Amniotic epithelial cell (primary cell): ENCODE data around the gene INTU.
"Not testable (repeated sequence)": the region's sequence is repeated elsewhere in the genome, so short reads cannot be mapped to it uniquely, and the experiment has no call there.

Experiments
- DNase-seq: peaks from one replicate; pipeline ENCODE4 v3.0.0-alpha.2; 2010; ENCODE audit warnings: low read depth

Gene INTU

GRCh38 chr4:127643791-127644190, 11.0 kb downstream of the INTU start:
- peak; percentile 71 for DNase-seq

DNA sequence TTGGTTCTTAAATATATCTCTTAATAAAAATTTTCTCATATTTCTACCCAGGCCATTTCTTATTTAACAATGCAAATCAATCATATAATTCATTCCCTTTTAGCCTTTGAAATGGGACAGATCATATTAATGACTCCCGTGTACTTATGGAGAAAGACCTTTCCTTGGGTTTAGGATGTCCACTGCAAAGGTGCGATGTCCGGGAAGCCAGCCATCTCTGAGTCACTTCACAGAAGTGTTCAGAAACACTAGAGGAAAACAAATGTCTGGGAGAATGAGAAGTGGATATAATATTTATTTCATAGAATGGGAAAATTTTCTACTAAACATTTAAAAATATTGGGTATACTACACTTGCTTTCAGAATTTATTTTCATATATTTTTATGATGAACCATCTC, 15.3 kb downstream of the INTU start:
- no peak for DNase-seq

GRCh38 chr4:127655590-127655989, 22.8 kb downstream of the INTU start:
- DNase-seq: not testable (repeated sequence)

DNA sequence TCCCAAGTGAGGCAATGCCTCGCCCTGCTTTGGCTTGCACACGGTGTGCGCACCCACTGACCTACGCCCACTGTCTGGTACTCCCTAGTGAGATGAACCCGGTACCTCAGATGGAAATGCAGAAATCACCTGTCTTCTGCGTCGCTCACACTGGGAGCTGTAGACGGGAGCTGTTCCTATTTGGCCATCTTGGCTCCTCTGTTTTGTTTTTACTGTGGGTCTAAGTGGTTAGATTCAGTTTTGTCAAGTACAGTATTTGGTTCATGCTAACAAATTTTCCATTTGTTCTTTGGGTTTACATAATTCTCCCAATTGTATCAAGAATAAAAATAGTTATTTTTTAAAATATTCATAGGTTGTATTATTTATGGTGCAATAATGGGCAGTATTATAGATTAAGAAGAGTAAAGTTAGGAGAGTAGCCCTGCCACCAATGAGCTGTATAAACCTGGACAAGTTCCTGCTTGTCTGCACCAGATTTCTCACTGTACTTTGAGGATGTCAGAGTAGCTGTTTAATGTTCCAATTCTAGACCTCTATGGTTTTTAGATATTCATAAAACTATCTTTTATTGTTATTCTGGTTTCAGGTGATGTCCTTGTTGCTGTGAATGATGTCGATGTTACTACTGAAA, 23.4 kb downstream of the INTU start:
- DNase-seq: no peak

GRCh38 chr4:127660284-127660885, 27.6 kb downstream of the INTU start:
- DNase-seq: no peak

GRCh38 chr4:127667116-127667515, 34.4 kb downstream of the INTU start:
- no peak for DNase-seq

DNA sequence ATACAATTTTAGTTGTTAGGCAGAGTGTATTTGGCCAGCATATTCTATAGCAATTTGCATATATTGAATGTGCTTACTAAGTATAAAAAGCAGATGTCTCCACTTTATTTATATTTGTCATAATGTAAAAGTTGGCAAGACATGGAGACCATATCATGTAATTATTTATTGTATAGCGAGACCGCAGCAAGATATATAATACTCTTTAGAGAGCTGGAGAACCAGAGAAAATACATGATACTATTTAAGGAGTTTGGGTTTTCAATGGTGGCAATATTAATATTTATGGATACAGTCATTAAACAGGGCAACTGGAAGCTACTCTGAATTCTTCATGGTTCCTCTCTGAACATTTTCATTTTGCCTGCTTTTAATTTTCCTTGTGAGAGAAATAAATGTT, 35.0 kb downstream of the INTU start:
- DNase-seq: no peak

- no peak for DNase-seq
These were observed 36.0 kb downstream of the INTU start for GRCh38 chr4:127668770-127669169.

- DNase-seq: no peak
These were observed 36.9 kb downstream of the INTU start for GRCh38 chr4:127669691-127670090.

- no peak for DNase-seq
These were observed 39.4 kb downstream of the INTU start for GRCh38 chr4:127672111-127672510.

DNA sequence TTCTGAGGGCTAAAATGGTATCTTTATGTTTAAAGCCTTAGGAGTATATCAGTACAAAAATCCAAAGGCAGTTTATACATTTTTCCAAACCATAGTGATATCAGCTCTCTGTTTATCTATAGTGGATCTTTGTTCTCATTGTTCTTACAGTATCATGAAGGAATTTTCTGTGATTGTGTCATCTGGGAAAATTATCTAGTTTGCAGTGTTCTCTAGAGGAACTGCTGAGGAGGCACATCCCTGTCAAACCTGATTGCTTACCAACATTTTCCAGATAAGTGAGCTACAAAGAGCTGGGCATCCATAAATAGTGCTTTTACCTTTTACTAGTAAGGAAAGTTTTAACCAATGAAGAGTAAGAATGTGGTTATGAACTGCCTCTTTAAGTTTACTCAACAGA, 52.5 kb downstream of the INTU start:
- peak; percentile 79 for DNase-seq

DNA sequence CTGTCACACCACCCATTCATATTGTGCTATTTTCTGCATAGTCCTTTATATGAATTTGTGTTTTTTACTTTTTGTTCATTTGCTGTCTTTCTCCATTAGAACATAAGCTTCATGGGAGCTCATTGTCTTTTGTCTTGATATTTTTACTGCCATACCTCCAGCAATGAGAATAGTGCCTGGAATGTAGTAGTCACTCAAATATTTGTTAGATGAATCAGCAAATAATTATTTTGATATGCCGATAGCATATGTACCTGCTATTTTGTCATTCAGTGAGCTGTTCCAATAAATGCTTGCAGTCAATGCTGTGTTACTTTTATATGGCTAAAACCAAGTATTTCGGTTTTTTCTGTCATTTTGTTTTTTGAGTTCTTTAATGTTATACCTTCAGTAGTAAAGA, 53.9 kb downstream of the INTU start:
- no peak for DNase-seq

- DNase-seq: no peak
These were observed 54.8 kb downstream of the INTU start for GRCh38 chr4:127687580-127687979.

DNA sequence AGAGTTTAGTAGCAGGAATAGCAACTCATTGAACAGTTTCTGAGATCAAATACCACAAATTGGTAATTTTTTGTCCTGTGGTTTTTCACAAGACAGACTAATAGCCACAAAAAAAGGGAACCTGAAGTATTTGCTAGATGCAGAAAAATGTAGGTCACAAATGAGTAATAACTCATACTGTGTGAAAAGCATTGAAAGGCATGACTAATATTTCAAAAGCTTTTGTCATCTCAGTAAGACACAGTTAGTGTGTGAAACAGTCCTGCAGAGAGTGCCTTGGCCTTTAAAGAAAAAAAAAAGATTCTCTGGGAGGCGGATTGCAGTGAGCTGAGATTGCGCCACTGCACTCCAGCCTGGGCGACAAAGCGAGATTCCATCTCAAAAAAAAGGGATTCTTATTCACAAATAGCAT, 66.0 kb downstream of the INTU start:
- DNase-seq: peak; percentile 79

DNA sequence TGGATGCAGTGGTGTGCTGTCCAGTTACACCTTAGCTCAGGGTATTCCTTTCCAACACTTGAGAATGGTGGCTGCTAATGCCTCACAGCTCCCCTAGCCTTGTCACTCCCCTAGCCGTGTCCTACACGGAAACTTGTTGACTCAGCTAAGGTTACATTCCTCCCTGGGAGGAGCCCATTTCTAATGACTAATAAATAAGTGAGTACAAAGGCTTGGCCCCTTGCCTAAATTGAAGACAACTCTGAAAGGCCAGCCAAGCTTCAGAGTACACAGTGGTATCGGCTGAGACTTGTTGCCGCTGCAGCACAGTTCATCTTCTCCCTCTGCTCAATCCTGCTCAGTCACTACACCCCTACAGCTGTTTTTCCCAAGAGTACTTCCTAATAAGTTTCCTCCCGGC, 76.2 kb downstream of the INTU start:
- peak; percentile 66 for DNase-seq

- no peak for DNase-seq
These were observed 76.7 kb downstream of the INTU start for GRCh38 chr4:127709456-127709855.

DNA sequence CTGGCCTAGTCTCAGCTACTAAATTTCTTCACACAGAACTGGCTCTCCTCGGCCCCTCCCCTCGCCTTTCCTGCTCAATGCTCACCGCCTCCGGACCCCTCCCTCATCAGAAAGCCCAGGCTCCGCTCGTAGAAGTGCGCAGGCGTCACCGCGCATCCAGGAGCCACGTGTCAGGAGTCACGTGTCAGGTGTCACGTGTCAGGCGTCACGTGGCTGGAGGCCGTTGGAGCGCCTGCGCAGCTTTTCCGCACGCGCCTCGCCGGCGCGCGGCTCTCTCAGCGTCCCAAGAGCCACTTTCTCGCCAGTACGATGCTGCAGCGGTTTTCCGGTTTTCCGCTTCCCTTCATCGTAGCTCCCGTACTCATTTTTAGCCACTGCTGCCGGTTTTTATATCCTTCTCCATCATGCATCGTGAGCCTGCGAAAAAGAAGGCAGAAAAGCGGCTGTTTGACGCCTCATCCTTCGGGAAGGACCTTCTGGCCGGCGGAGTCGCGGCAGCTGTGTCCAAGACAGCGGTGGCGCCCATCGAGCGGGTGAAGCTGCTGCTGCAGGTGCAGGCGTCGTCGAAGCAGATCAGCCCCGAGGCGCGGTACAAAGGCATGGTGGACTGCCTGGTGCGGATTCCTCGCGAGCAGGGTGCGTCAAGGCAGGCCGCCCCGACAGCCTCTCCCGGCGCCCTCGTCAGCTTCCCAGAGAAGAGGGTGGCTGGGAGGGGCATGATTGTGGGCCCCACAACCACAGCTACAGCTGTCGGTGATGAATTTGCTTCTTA, 97.6 kb downstream of the INTU start, which contains the start of gene SLC25A31:
Gene SLC25A31 (plus strand): TSS at position 259 of the 772 bp plus-strand sequence. CDS start 146 bp downstream, at position 405.
- no peak for DNase-seq

GRCh38 chr4:127731406-127731805, 98.6 kb downstream of the INTU start:
- no peak for DNase-seq

- DNase-seq: peak; percentile 43
These were observed 100.0 kb downstream of the INTU start for GRCh38 chr4:127732623-127733328.

DNA sequence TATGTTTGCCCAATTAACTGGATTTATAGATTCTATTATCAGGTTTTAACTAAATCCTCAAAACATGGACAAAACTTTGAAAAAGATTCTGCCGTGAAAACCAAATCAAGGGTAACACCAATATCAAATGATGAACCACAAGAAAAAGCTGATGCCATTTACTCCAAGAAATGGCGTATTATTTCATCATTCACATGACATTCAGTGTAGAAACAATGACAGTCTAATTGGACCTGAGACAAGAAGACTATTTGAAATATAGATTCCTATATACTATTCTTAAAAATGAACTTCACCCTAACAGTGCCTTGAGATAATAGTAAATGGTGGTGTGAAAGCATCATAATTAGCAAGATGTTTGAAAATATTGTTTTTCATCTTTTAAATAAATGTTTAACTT, 102.2 kb downstream of the INTU start:
- DNase-seq: no peak

DNA sequence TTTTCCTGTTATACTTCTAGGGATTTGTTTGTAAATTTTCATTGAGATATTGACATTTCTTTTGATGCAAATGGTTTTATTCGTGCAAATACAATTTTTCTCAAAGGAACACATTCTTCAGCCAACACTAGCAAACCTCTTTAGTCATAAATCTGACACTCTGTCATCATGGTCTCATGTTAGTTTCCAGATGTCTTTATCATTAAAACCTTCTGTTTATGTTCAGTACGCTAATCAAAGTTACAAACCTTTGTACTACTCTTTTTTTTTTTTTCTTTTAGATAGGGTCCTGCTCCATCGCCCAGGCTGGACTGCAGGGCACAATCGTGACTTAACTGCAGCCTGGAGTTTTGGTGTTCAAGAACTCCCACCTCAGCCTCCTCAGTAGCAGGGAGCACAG, 104.5 kb downstream of the INTU start:
- no peak for DNase-seq

GRCh38 chr4:127741247-127741646, 108.5 kb downstream of the INTU start:
- DNase-seq: no peak

- no peak for DNase-seq
These were observed 115.1 kb downstream of the INTU start for GRCh38 chr4:127747883-127748282.
